T-helper 2 cell treated with Interferon-gamma antibody and Interleukin-4, amounts not matched to agents 5 μg/mL and 100 μg/mL, for 36 hours (primary cell): Measurements from ENCODE around the gene LMX1B.
"Not testable (repeated sequence)": the region's sequence is repeated elsewhere in the genome, so short reads cannot be mapped to it uniquely, and the experiment has no call there.

Experiments
- DNase-seq: peaks from one replicate; pipeline ENCODE4 v3.0.0; 2021; ENCODE audit warnings: low spot score
- H3K27ac Mint-ChIP-seq: one replicate; pipeline ENCODE4 v1.8.0; 2021; ENCODE audit warnings: mild to moderate bottlenecking, mixed read lengths
- H3K27me3 Mint-ChIP-seq: one replicate; pipeline ENCODE4 v1.8.0; 2021; ENCODE audit warnings: low read depth, mixed read lengths
- H3K36me3 Mint-ChIP-seq: one replicate; pipeline ENCODE4 v1.8.0; 2021; ENCODE audit warnings: low read depth, mixed read lengths
- H3K4me1 Mint-ChIP-seq: one replicate; pipeline ENCODE4 v1.8.0; 2021; ENCODE audit warnings: low read depth, mixed read lengths
- H3K4me3 Mint-ChIP-seq: one replicate; pipeline ENCODE4 v1.8.0; 2022; ENCODE audit warnings: mild to moderate bottlenecking, moderate library complexity, mixed read lengths
- H3K9me3 Mint-ChIP-seq: one replicate; pipeline ENCODE4 v1.8.0; 2021; ENCODE audit warnings: mixed read lengths

Gene LMX1B

GRCh38 chr9:126641118-126641851 is 27.6 kb downstream of the LMX1B start:
- Mint-ChIP-seq H3K27me3 (peaks cover 59% of the 10 kb centered on the region), H3K27ac (no peak overlapping the region), H3K4me3 (no peak overlapping the region), H3K36me3 (no peaks in the 10 kb centered on the region), H3K9me3 (no peaks in the 10 kb centered on the region), H3K4me1 (no peaks in the 10 kb centered on the region)
- DNase-seq, result no peak

DNA sequence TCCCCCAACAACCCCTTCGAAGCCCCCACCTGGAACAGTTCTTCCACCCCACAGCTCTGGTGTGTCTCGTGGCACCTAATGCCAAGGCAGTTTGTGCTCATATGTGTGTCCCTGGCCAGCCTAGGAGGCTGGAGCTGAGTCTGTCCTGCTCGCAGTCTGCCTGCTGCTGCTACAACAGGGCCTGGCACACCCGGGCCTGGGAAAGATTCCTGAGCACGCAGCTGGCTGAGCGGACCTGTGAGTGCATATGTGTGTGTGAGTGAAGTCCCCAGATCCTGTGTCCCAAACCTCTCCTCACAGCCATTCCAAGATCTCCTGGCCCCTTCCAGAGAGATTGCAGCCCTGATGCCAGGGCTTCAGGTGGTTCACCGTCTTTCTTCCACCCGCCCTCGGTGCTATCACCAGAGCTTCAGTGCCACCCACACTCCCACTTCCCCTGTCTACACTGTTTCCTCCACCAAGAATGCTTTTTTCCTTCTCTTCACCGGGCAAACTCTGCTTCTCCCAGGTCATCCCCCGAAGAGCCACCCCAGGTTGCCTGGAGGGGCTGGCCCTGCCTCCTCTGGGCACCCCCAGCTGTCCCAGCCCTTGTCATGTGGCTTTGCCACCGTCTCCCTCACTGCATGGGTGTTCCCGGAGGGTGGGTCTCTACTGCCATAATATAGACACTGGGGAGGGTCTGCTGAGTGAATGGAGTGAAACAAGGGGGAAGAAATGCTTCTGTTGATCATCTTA is 28.4 kb downstream of the LMX1B start:
- no peak overlapping the region for H3K4me3 Mint-ChIP-seq
- DNase-seq, result no peak
- no peaks in the 10 kb centered on the region for H3K4me1 Mint-ChIP-seq
- H3K27me3 Mint-ChIP-seq, result peaks cover 54% of the 10 kb centered on the region
- H3K36me3 Mint-ChIP-seq, result no peaks in the 10 kb centered on the region
- no peak overlapping the region for H3K27ac Mint-ChIP-seq
- H3K9me3 Mint-ChIP-seq, result no peaks in the 10 kb centered on the region

- H3K4me1 Mint-ChIP-seq, result no peaks in the 10 kb centered on the region
- no peaks in the 10 kb centered on the region for H3K36me3 Mint-ChIP-seq
- H3K27me3 Mint-ChIP-seq, result peaks cover 54% of the 10 kb centered on the region
- no peaks in the 10 kb centered on the region for H3K9me3 Mint-ChIP-seq
- no peak for DNase-seq
- H3K4me3 Mint-ChIP-seq, result no peak overlapping the region
- H3K27ac Mint-ChIP-seq, result no peak overlapping the region
Observed at GRCh38 chr9:126642839-126643238, 29.1 kb downstream of the LMX1B start.

DNA sequence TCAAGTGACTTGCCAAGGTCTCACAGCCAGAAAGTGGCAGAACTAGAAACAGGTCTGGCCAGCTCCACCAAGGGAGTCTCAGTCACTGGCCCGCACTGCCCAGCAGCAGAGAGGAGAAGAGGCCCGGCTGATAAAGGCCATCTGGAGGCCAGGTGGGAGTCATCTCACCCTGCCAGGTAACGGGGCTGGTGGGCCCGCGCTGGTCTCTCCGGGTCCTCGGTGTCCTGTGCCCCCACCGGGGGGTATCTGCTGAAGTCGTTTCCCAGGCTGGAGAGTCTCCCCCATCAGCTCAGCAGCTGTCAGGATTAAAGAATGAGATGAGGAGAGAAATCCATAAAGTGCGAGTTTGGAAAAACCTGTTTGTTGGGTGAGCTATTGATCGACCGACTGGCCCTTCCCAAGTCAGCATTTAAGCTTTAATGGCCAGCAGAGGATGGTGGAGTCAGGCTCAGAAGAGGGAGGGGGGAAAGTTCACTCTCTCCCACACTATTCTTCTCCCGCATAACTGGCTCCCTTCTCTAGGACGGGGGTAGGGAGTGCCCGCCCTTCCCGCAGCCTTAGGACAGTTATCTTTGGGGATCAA is 30.3 kb downstream of the LMX1B start:
- Mint-ChIP-seq H3K4me1 (no peaks in the 10 kb centered on the region), H3K9me3 (no peaks in the 10 kb centered on the region), H3K27me3 (peaks cover 56% of the 10 kb centered on the region), H3K4me3 (no peak overlapping the region), H3K36me3 (no peaks in the 10 kb centered on the region), H3K27ac (no peak overlapping the region)
- no peak for DNase-seq

GRCh38 chr9:126646162-126646561 is 32.4 kb downstream of the LMX1B start:
- H3K9me3 Mint-ChIP-seq, result no peaks in the 10 kb centered on the region
- H3K27ac Mint-ChIP-seq, result no peak overlapping the region
- no peaks in the 10 kb centered on the region for H3K4me1 Mint-ChIP-seq
- peaks cover 60% of the 10 kb centered on the region for H3K27me3 Mint-ChIP-seq
- H3K36me3 Mint-ChIP-seq, result no peaks in the 10 kb centered on the region
- no peak for DNase-seq
- no peak overlapping the region for H3K4me3 Mint-ChIP-seq

DNA sequence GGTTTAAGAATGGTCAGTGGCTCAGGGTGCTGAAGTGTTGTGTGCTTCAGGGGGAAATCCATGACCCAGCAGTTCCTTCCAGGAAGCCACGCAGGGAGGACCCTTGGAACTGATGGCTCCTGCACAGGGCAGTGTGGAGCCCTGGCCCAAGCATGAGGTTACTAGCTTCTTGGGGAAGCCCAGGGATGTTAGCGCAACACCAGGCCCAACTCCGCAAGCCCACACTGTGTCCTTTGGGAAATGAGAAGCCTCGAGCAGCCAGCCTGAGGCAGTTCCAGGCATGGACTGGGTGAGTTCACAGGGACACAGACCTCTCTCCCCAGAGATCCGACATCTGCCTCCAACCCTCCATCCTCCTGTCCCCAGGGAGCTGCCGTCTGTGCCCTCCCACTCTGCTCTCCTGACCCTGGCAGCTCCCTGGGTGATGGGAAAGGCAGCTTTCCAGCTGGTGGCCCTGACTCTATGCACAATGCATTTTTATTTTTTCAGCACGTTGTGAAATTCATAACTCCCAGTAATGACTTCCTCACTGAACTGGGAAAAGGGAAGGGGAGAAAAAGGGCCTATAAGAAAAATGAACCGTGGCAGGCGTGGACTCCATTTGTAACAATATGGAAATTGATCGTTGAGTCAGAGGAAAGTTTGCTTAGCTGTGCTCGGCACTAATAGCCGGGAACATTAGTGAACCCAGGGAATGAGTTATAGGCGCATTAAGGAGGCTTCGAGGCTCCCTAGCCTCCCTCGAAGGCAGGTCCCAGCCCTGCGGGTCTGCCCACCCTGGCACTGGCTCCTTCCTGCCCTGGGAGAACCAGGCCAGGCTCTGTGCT is 34.1 kb downstream of the LMX1B start:
- Mint-ChIP-seq H3K36me3 (no peaks in the 10 kb centered on the region), H3K27ac (no peak overlapping the region), H3K4me3 (no peak overlapping the region), H3K27me3 (peaks cover 60% of the 10 kb centered on the region), H3K4me1 (no peaks in the 10 kb centered on the region), H3K9me3 (no peaks in the 10 kb centered on the region)
- DNase-seq, result no peak

GRCh38 chr9:126649477-126649876 is 35.7 kb downstream of the LMX1B start:
- H3K27me3 Mint-ChIP-seq, result peaks cover 65% of the 10 kb centered on the region
- no peak for DNase-seq
- no peak overlapping the region for H3K4me3 Mint-ChIP-seq
- no peaks in the 10 kb centered on the region for H3K4me1 Mint-ChIP-seq
- no peaks in the 10 kb centered on the region for H3K9me3 Mint-ChIP-seq
- H3K36me3 Mint-ChIP-seq, result no peaks in the 10 kb centered on the region
- H3K27ac Mint-ChIP-seq, result no peak overlapping the region

DNA sequence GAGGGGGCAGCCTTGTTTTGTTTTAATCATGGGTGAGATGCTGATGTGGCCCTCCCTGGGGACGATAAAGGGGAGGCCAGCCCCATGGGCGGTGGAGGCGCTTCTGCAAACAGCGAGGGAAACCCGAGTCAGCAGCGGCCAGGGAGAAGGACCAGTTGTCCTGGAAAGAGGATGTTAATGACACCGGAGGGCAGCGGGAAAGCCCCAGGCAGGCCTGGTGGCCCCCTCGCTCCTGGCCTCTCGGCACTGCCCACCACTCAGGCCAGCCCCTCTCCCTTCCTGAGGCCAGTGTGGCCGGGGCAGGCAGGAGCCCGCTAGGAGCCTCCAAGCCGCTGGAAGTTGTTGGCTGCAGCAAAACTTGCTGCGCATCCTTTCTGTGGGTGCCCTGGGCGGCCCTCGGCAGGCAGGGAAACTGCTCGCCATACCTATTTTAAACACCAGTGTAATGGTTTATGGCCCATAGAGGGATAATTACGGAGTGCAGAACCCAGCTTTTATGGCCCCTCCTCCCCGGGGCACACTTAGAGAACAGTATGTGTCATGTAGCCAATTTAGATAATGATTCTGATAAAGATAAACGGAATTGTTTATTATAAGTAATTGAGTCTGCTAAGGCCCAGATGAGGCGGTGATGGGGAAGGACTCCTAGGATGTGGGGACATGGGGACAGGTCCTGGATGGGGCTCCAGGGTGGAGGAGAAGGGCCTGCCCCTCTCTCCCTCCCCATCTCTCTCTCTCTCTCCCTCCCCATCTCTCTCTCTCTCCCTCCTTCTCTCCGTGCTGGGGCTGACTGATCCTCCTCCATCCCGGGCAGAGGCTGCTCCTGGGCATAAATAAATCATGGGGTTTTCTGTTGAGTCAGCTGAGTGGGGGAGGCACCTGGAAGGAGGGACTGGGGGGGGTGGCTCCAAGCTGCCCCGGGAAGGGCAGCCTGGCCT is 36.9 kb downstream of the LMX1B start:
- Mint-ChIP-seq H3K27me3 (peaks cover 67% of the 10 kb centered on the region), H3K4me1 (no peaks in the 10 kb centered on the region), H3K4me3 (no peak overlapping the region)

GRCh38 chr9:126652140-126652582 is 38.4 kb downstream of the LMX1B start:
- no peak overlapping the region for H3K4me3 Mint-ChIP-seq
- DNase-seq, result no peak
- no peaks in the 10 kb centered on the region for H3K36me3 Mint-ChIP-seq
- H3K4me1 Mint-ChIP-seq, result no peaks in the 10 kb centered on the region
- H3K27me3 Mint-ChIP-seq, result peaks cover 61% of the 10 kb centered on the region
- H3K27ac Mint-ChIP-seq, result no peak overlapping the region
- H3K9me3 Mint-ChIP-seq, result no peaks in the 10 kb centered on the region

More for the DNA sequence above, 36.9 kb downstream of the LMX1B start:
- Mint-ChIP-seq H3K36me3 (no peaks in the 10 kb centered on the region), H3K9me3 (no peaks in the 10 kb centered on the region), H3K27ac (no peak overlapping the region)
- DNase-seq, result no peak

- no peaks in the 10 kb centered on the region for H3K9me3 Mint-ChIP-seq
- no peaks in the 10 kb centered on the region for H3K4me1 Mint-ChIP-seq
- H3K4me3 Mint-ChIP-seq, result no peak overlapping the region
- no peak for DNase-seq
- H3K27me3 Mint-ChIP-seq, result peaks cover 47% of the 10 kb centered on the region
- no peak overlapping the region for H3K27ac Mint-ChIP-seq
- no peaks in the 10 kb centered on the region for H3K36me3 Mint-ChIP-seq
Observed at GRCh38 chr9:126654124-126654523, 40.4 kb downstream of the LMX1B start.

GRCh38 chr9:126656214-126656613 is 42.5 kb downstream of the LMX1B start:
- not testable (repeated sequence) for H3K9me3 Mint-ChIP-seq, DNase-seq, H3K4me3 Mint-ChIP-seq, H3K36me3 Mint-ChIP-seq, H3K4me1 Mint-ChIP-seq, H3K27ac Mint-ChIP-seq
- H3K27me3 Mint-ChIP-seq, result peaks cover 30% of the 10 kb centered on the region

- no peaks in the 10 kb centered on the region for H3K4me1 Mint-ChIP-seq
- H3K27me3 Mint-ChIP-seq, result peaks cover 16% of the 10 kb centered on the region
- no peak for DNase-seq
- H3K9me3 Mint-ChIP-seq, result no peaks in the 10 kb centered on the region
- H3K4me3 Mint-ChIP-seq, result no peak overlapping the region
- H3K27ac Mint-ChIP-seq, result no peak overlapping the region
- no peaks in the 10 kb centered on the region for H3K36me3 Mint-ChIP-seq
Observed at GRCh38 chr9:126658201-126658825, 44.6 kb downstream of the LMX1B start.
